MCF 10A (cell line): Measurements from ENCODE around the gene SERPIND1. TPM values are rescaled to one million over a fixed set of nuclear protein-coding genes. Genes with fewer than 3 reads are reported as not detected.

Experiments
- BruUV-seq: library from RNA; stranded (reverse); fragments of 400-500 nt; replicated peaks from 2 replicates; lab custom pipeline; 2021; lab: Mats Ljungman, UMichigan
- CTCF ChIA-PET: fragments of 300-600 bp; sonication (Branson Sonifier 250); formaldehyde crosslinking; extraction: SDS; loops from one replicate; lab custom pipeline; 2021; ENCODE audit warnings: antibody characterized with exemption, inconsistent platforms; lab: Yijun Ruan, JAX
- POLR2A ChIA-PET: fragments of 300-600, 350-650 bp; sonication (Branson Sonifier 250); formaldehyde crosslinking; extraction: SDS; loops from one replicate; lab custom pipeline; 2020; ENCODE audit warnings: antibody characterized with exemption, inconsistent platforms; lab: Yijun Ruan, JAX
- DNase-seq: peaks from one replicate; pipeline ENCODE4 v3.0.0-alpha.2; 2018; ENCODE audit not compliant: unreplicated experiment
- H3K27ac Mint-ChIP-seq: one replicate; pipeline ENCODE4 v1.8.0; 2022; ENCODE audit warnings: mild to moderate bottlenecking, low read depth, mixed read lengths; ENCODE audit not compliant: unreplicated experiment
- H3K27me3 Mint-ChIP-seq: one replicate; pipeline ENCODE4 v1.8.0; 2022; ENCODE audit warnings: mixed read lengths; ENCODE audit not compliant: insufficient read depth, unreplicated experiment
- H3K36me3 Mint-ChIP-seq: one replicate; pipeline ENCODE4 v1.8.0; 2022; ENCODE audit warnings: mild to moderate bottlenecking, moderate library complexity, mixed read lengths; ENCODE audit not compliant: insufficient read depth, unreplicated experiment
- H3K4me1 Mint-ChIP-seq: one replicate; pipeline ENCODE4 v1.8.0; 2022; ENCODE audit warnings: mixed read lengths; ENCODE audit not compliant: insufficient read depth, unreplicated experiment
- H3K4me3 Mint-ChIP-seq: one replicate; pipeline ENCODE4 v1.8.0; 2022; ENCODE audit warnings: mild to moderate bottlenecking, moderate library complexity, mixed read lengths; ENCODE audit not compliant: unreplicated experiment
- H3K9me3 Mint-ChIP-seq: one replicate; pipeline ENCODE4 v1.8.0; 2022; ENCODE audit warnings: mixed read lengths; ENCODE audit not compliant: unreplicated experiment
- intact Hi-C: fragments of 100-400 bp; cut with micrococcal nuclease; formaldehyde crosslinking; loops from 2 replicates; pipeline ENCODE4 v1.14.1; 2022
- total RNA-seq: library from RNA; stranded (reverse); gene quantifications from 2 replicates; pipeline ENCODE4 v1.2.3, GENCODE V29; 2022
- TF ChIP-seq, protein P1 (sequence below): fragments of 200-600 bp; IDR thresholded peaks from one replicate; pipeline ENCODE4 v1.8.0; 2022; ENCODE audit warnings: antibody characterized with exemption, mild to moderate bottlenecking; ENCODE audit not compliant: unreplicated experiment

SERPIND1 gene
- total RNA-seq, 1 experiment from 2014 or later, result not detected

DNA sequence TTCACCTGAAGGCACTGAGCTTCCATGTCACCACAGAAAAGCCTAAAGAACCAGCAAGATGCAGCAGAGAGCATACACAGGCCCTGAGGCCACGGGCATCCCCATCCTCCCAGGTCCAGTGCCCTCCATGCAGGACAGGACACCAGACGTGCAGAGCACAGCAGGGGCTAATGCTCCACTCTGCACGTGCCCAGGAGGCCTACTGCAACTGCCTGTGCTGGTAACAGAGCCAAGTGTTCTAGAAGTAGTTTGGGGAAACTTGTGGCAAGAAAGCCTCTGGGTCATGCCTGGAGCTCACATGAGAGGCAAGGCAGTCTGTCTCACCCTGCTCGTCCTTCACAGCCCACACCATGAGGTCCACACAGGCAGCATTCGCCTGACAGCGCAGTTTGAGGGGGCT, 30.7 kb downstream of the SERPIND1 start:
- H3K9me3 Mint-ChIP-seq, result no peaks in the 10 kb centered on the region
- POLR2A ChIA-PET, result no interaction called here
- H3K36me3 Mint-ChIP-seq, result peaks cover 80% of the 10 kb centered on the region
- TF ChIP-seq, protein P1, sequence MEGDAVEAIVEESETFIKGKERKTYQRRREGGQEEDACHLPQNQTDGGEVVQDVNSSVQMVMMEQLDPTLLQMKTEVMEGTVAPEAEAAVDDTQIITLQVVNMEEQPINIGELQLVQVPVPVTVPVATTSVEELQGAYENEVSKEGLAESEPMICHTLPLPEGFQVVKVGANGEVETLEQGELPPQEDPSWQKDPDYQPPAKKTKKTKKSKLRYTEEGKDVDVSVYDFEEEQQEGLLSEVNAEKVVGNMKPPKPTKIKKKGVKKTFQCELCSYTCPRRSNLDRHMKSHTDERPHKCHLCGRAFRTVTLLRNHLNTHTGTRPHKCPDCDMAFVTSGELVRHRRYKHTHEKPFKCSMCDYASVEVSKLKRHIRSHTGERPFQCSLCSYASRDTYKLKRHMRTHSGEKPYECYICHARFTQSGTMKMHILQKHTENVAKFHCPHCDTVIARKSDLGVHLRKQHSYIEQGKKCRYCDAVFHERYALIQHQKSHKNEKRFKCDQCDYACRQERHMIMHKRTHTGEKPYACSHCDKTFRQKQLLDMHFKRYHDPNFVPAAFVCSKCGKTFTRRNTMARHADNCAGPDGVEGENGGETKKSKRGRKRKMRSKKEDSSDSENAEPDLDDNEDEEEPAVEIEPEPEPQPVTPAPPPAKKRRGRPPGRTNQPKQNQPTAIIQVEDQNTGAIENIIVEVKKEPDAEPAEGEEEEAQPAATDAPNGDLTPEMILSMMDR, result no peak
- intact Hi-C loops, result no loop called here
- H3K4me3 Mint-ChIP-seq, result no peak overlapping the region
- no TSS peak for BruUV-seq
- CTCF ChIA-PET, result interaction anchor here (0.6 to 1.1 kb wide), 4 partner anchors 9 to 451 kb away, joined by 3 to 6 read pairs (median 3); no protein-coding TSS in a partner anchor
- no peaks in the 10 kb centered on the region for H3K27me3 Mint-ChIP-seq
- H3K27ac Mint-ChIP-seq, result peak overlapping the region; percentile 67
- H3K4me1 Mint-ChIP-seq, result peaks cover 16% of the 10 kb centered on the region
- no peak for DNase-seq

DNA sequence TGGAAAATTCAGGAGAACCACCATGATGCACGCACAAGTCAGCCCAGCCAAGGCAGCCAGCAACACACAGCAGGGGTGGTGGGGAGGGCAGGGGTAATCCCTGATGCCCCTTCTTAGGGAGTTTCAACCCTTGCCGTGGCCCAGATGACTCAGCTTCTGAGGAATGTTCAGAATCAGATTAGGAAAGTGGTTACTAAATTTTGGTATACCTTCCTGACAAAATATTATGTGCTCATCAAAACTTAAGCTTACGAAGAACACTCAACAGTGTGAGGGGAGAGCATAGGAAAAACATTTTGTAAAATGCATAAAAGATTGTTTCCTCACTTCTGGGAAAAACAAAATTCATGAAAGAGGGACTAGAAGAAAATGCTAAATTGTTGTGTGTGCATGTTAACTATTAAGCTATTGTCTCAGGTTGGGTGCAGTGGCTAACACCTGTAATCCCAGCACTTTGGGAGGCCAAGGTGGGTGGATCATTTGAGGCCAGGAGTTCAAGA, 32.1 kb downstream of the SERPIND1 start:
- H3K36me3 Mint-ChIP-seq, result peaks cover 80% of the 10 kb centered on the region
- no TSS peak for BruUV-seq
- no peak overlapping the region for H3K4me3 Mint-ChIP-seq
- TF ChIP-seq, protein P1, result no peak
- ChIA-PET CTCF (interaction anchor here (0.7 kb wide), 1 partner anchor 88 kb away, joined by 3 read pairs; no protein-coding TSS in a partner anchor), POLR2A (interaction anchor here (0.6 to 0.8 kb wide), 2 partner anchors 11 to 196 kb away, joined by 3 read pairs; partner anchors contain the start of gene THAP7)
- intact Hi-C loops, result no loop called here
- H3K4me1 Mint-ChIP-seq, result peaks cover 16% of the 10 kb centered on the region
- H3K9me3 Mint-ChIP-seq, result no peaks in the 10 kb centered on the region
- H3K27me3 Mint-ChIP-seq, result no peaks in the 10 kb centered on the region
- H3K27ac Mint-ChIP-seq, result no peak overlapping the region
- DNase-seq, result peak; percentile 43

DNA sequence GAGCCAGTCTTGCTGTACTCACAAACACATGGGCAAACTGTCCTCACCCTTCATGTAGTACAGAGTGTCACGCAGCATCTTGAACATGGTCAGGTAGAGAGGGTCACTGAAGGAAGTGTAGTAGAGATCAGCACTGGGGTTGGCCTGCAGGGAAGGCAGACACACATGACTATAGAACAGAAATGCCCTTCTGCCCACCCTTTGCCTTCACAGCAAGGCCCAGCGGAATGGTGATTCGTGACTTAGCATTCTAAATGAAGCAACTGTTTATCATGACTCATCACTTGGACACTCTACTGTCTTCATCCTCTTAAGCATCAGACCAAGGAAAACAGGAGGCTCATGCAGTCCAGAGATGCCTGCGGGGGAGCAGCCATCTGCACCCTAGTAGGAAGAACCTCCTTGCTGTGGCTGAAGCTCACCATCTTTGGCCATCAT, 33.4 kb downstream of the SERPIND1 start:
- peaks cover 16% of the 10 kb centered on the region for H3K4me1 Mint-ChIP-seq
- POLR2A ChIA-PET, result no interaction called here
- BruUV-seq, result no TSS peak
- TF ChIP-seq, protein P1, result no peak
- no peaks in the 10 kb centered on the region for H3K27me3 Mint-ChIP-seq
- no peaks in the 10 kb centered on the region for H3K9me3 Mint-ChIP-seq
- CTCF ChIA-PET, result no interaction called here
- peak; percentile 79 for DNase-seq
- H3K4me3 Mint-ChIP-seq, result no peak overlapping the region
- intact Hi-C loops, result no loop called here
- H3K36me3 Mint-ChIP-seq, result peaks cover 82% of the 10 kb centered on the region
- no peak overlapping the region for H3K27ac Mint-ChIP-seq

DNA sequence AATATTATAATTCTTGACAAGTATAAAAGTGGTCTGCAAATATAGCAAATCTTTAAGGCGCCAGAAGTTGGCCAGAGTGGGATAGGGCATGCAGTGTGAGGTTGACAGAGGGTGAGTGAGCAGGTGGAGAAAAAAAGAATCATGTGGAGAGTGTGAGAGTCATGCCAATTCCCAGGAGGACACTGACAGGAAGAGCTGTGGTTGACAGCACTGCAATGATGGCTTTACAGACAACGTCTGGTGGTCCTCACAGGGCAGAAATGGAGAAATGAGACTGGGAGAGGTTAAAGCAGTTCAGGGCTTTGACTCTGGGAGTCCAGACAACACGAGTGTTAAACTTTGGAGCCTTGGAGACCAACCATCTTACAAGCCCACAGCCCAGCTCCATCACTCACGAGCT, 34.9 kb downstream of the SERPIND1 start:
- intact Hi-C loops, result no loop called here
- Mint-ChIP-seq H3K36me3 (peaks cover 91% of the 10 kb centered on the region), H3K4me1 (peaks cover 16% of the 10 kb centered on the region), H3K4me3 (no peak overlapping the region), H3K27ac (no peak overlapping the region), H3K9me3 (no peaks in the 10 kb centered on the region), H3K27me3 (no peaks in the 10 kb centered on the region)
- TF ChIP-seq, protein P1, result no peak
- POLR2A ChIA-PET, result no interaction called here
- DNase-seq, result no peak
- BruUV-seq, result no TSS peak
- CTCF ChIA-PET, result interaction anchor here (0.6 to 1.2 kb wide), 3 partner anchors 16 to 1275 kb away, joined by 3 to 6 read pairs (median 3); no protein-coding TSS in a partner anchor
